Measurements from ENCODE around the gene PUS7L. TPM values are rescaled to one million over a fixed set of nuclear protein-coding genes. Genes with fewer than 3 reads are reported as not detected.
"Not testable (repeated sequence)": the region's sequence is repeated elsewhere in the genome, so short reads cannot be mapped to it uniquely, and the experiment has no call there.

PUS7L gene
- total RNA-seq, 2 experiments from 2014 or later, result 8.1 to 10.5 TPM

GRCh38 chr12:43696154-43696553, 62.4 kb downstream of the PUS7L start:
- Mint-ChIP-seq H3K4me1 (ENCODE audit: low read depth) (peaks cover 4% of the 10 kb centered on the region), H3K4me3 (no peak overlapping the region), H3K27ac (no peak overlapping the region), H3K9me3 (no peaks in the 10 kb centered on the region), H3K27me3 (ENCODE audit: low read depth) (peaks cover 6% of the 10 kb centered on the region), H3K36me3 (ENCODE audit: low read depth) (no peaks in the 10 kb centered on the region)
- intact Hi-C loops (cut with micrococcal nuclease), result no loop called here
- no peak for DNase-seq
- CTCF ChIA-PET, result no interaction called here

- intact Hi-C loops (cut with micrococcal nuclease), result no loop called here
- Mint-ChIP-seq H3K4me3 (no peak overlapping the region), H3K4me1 (ENCODE audit: low read depth) (peaks cover 4% of the 10 kb centered on the region), H3K27me3 (ENCODE audit: low read depth) (peaks cover 6% of the 10 kb centered on the region), H3K27ac (no peak overlapping the region), H3K9me3 (no peaks in the 10 kb centered on the region), H3K36me3 (ENCODE audit: low read depth) (no peaks in the 10 kb centered on the region)
- CTCF ChIA-PET, result interaction anchor here (0.7 kb wide), 1 partner anchor 30 kb away, joined by 3 read pairs; no protein-coding TSS in a partner anchor
- no peak for DNase-seq
Measured at GRCh38 chr12:43694879-43695278, 63.7 kb downstream of the PUS7L start.

- Mint-ChIP-seq H3K4me1 (ENCODE audit: low read depth) (peaks cover 4% of the 10 kb centered on the region), H3K27ac (no peak overlapping the region), H3K27me3 (ENCODE audit: low read depth) (peaks cover 12% of the 10 kb centered on the region), H3K4me3 (no peak overlapping the region), H3K36me3 (ENCODE audit: low read depth) (no peaks in the 10 kb centered on the region), H3K9me3 (no peaks in the 10 kb centered on the region)
- CTCF ChIA-PET, result no interaction called here
- intact Hi-C loops (cut with micrococcal nuclease), result no loop called here
- DNase-seq, result no peak
Measured at GRCh38 chr12:43692064-43692463, 66.5 kb downstream of the PUS7L start.

GRCh38 chr12:43685491-43685890, 73.1 kb downstream of the PUS7L start:
- intact Hi-C loops (cut with micrococcal nuclease); DNase-seq; H3K36me3 Mint-ChIP-seq (ENCODE audit: low read depth); H3K4me1 Mint-ChIP-seq (ENCODE audit: low read depth); H3K27ac Mint-ChIP-seq; H3K4me3 Mint-ChIP-seq; H3K9me3 Mint-ChIP-seq: not testable (repeated sequence)
- CTCF ChIA-PET, result interaction anchor here (0.7 kb wide), 1 partner anchor 21 kb away, joined by 3 read pairs; no protein-coding TSS in a partner anchor
- peaks cover 15% of the 10 kb centered on the region for H3K27me3 Mint-ChIP-seq (ENCODE audit: low read depth)

GRCh38 chr12:43676183-43676813, 82.3 kb downstream of the PUS7L start:
- H3K4me1 Mint-ChIP-seq (ENCODE audit: low read depth), result no peaks in the 10 kb centered on the region
- DNase-seq, result peak; percentile 33
- H3K4me3 Mint-ChIP-seq, result no peak overlapping the region
- H3K27me3 Mint-ChIP-seq (ENCODE audit: low read depth), result peaks cover 10% of the 10 kb centered on the region
- intact Hi-C loops (cut with micrococcal nuclease), result loop anchor here (1.0 to 2.0 kb wide), 2 partner anchors 175 to 1193 kb away; no protein-coding TSS in a partner anchor
- CTCF ChIA-PET, result interaction anchor here (0.6 kb wide), 1 partner anchor 93 kb away, joined by 3 read pairs; no protein-coding TSS in a partner anchor
- no peaks in the 10 kb centered on the region for H3K36me3 Mint-ChIP-seq (ENCODE audit: low read depth)
- peaks cover 2% of the 10 kb centered on the region for H3K9me3 Mint-ChIP-seq
- H3K27ac Mint-ChIP-seq, result no peak overlapping the region

- Mint-ChIP-seq H3K27me3 (ENCODE audit: low read depth) (peaks cover 10% of the 10 kb centered on the region), H3K4me1 (ENCODE audit: low read depth) (no peaks in the 10 kb centered on the region), H3K27ac (no peak overlapping the region), H3K36me3 (ENCODE audit: low read depth) (no peaks in the 10 kb centered on the region), H3K4me3 (no peak overlapping the region), H3K9me3 (peaks cover 2% of the 10 kb centered on the region)
- intact Hi-C loops (cut with micrococcal nuclease), result no loop called here
- DNase-seq, result no peak
- CTCF ChIA-PET, result interaction anchor here (1.4 kb wide), 1 partner anchor 177 kb away, joined by 3 read pairs; no protein-coding TSS in a partner anchor
Measured at GRCh38 chr12:43675048-43675904, 83.3 kb downstream of the PUS7L start.

- no peak for DNase-seq
- Mint-ChIP-seq H3K4me3 (no peak overlapping the region), H3K27me3 (ENCODE audit: low read depth) (peaks cover 10% of the 10 kb centered on the region), H3K9me3 (no peaks in the 10 kb centered on the region), H3K36me3 (ENCODE audit: low read depth) (no peaks in the 10 kb centered on the region), H3K27ac (no peak overlapping the region), H3K4me1 (ENCODE audit: low read depth) (no peaks in the 10 kb centered on the region)
- intact Hi-C loops (cut with micrococcal nuclease), result loop anchor here (10.0 kb wide), 1 partner anchor 315 kb away; no protein-coding TSS in a partner anchor
- CTCF ChIA-PET, result no interaction called here
Measured at GRCh38 chr12:43669373-43669772, 89.2 kb downstream of the PUS7L start.

Other genes starting within 250 kb of the PUS7L start
- not detected for gene ADAMTS20, start 206.6 kb downstream of the PUS7L start, total RNA-seq
- 10 to 100 TPM; 24.2 to 24.5 TPM for gene IRAK4, start 161 bp upstream of the PUS7L start, total RNA-seq
- 10 to 100 TPM; 12.9 to 15.3 TPM for gene TWF1, start 47.5 kb upstream of the PUS7L start, total RNA-seq
- 1 to 10 TPM; 1.4 to 2.1 TPM for gene TMEM117, start 77.3 kb upstream of the PUS7L start, total RNA-seq

Measured in activated naive CD4-positive, alpha-beta T cell treated with anti-CD3 and anti-CD28 coated beads for 36 hours (primary cell).